A172 (cell line): ENCODE measurements around the gene KIF5B. TPM values are rescaled to one million over a fixed set of nuclear protein-coding genes. Genes with fewer than 3 reads are reported as not detected.
"Not testable (repeated sequence)": the region's sequence is repeated elsewhere in the genome, so short reads cannot be mapped to it uniquely, and the experiment has no call there.

Experiments used
- DNase-seq: peaks from one replicate; pipeline ENCODE4 v3.0.0-alpha.2; 2015; ENCODE audit warnings: low spot score
- total RNA-seq: library from RNA; depleted of rRNA; stranded (reverse); fragments of >200 nt; shearing (Covaris generic); gene quantifications from 2 replicates; pipeline ENCODE4 v1.2.3, GENCODE V29; 2014

The KIF5B gene
- total RNA-seq, 1 experiment from 2014 or later = 206 TPM

GRCh38 chr10:32060347-32060746 lies 4.1 kb upstream of the KIF5B start:
- DNase-seq = no peak

- no peak for DNase-seq
Measured at GRCh38 chr10:32059472-32059871, 3.2 kb upstream of the KIF5B start.

- DNase-seq = no peak
Measured at GRCh38 chr10:32057036-32057372, 779 bp upstream of the KIF5B start.

- peak; percentile 42 for DNase-seq
Measured at GRCh38 chr10:32055478-32056135, 618 bp downstream of the KIF5B start.

- DNase-seq = peak; percentile 46
Measured at GRCh38 chr10:32054094-32054493, 2.1 kb downstream of the KIF5B start.

GRCh38 chr10:32053392-32053791 lies 2.8 kb downstream of the KIF5B start:
- DNase-seq = not testable (repeated sequence)

- DNase-seq = no peak
Measured at GRCh38 chr10:32051926-32052325, 4.3 kb downstream of the KIF5B start.

GRCh38 chr10:32050177-32050576 lies 6.0 kb downstream of the KIF5B start:
- no peak for DNase-seq

- peak; percentile 59 for DNase-seq
Measured at GRCh38 chr10:32049113-32049512, 7.1 kb downstream of the KIF5B start.

- DNase-seq = no peak
Measured at GRCh38 chr10:32048282-32048681, 7.9 kb downstream of the KIF5B start.

GRCh38 chr10:32047881-32048280 lies 8.3 kb downstream of the KIF5B start:
- DNase-seq = no peak

- DNase-seq = no peak
Measured at GRCh38 chr10:32046151-32046550, 10.1 kb downstream of the KIF5B start.

- DNase-seq = peak; percentile 33
Measured at GRCh38 chr10:32042730-32043129, 13.5 kb downstream of the KIF5B start.

GRCh38 chr10:32041290-32042028 lies 14.8 kb downstream of the KIF5B start:
- no peak for DNase-seq

- no peak for DNase-seq
Measured at GRCh38 chr10:32039734-32040133, 16.5 kb downstream of the KIF5B start.

- no peak for DNase-seq
Measured at GRCh38 chr10:32038777-32039176, 17.4 kb downstream of the KIF5B start.

- DNase-seq = no peak
Measured at GRCh38 chr10:32036922-32037321, 19.3 kb downstream of the KIF5B start.

- no peak for DNase-seq
Measured at GRCh38 chr10:32035038-32035437, 21.2 kb downstream of the KIF5B start.

- DNase-seq = no peak
Measured at GRCh38 chr10:32033171-32033570, 23.1 kb downstream of the KIF5B start.

- DNase-seq = no peak
Measured at GRCh38 chr10:32031920-32032319, 24.3 kb downstream of the KIF5B start.

GRCh38 chr10:32031424-32031823 lies 24.8 kb downstream of the KIF5B start:
- no peak for DNase-seq

- DNase-seq = no peak
Measured at GRCh38 chr10:32028710-32029109, 27.5 kb downstream of the KIF5B start.

- no peak for DNase-seq
Measured at GRCh38 chr10:32023264-32023663, 33.0 kb downstream of the KIF5B start.

GRCh38 chr10:32017044-32017443 lies 39.2 kb downstream of the KIF5B start:
- DNase-seq = no peak
